Activated CD8-positive, alpha-beta T cell treated with anti-CD3 and anti-CD28 coated beads, Interleukin-2, amount 10 ng/mL, durations not matched to agents 7 days and 5 days (primary cell): ENCODE results near the gene GPRIN3. TPM values are rescaled to one million over a fixed set of nuclear protein-coding genes. Genes with fewer than 3 reads are reported as not detected.
"Not testable (repeated sequence)": the region's sequence is repeated elsewhere in the genome, so short reads cannot be mapped to it uniquely, and the experiment has no call there.

Experiments used
- ATAC-seq: fragments of 150-1000 bp; cut with Tn5 transposase; one replicate; pipeline ENCODE4 v1.10.0; 2021; ENCODE audit warnings: moderate library complexity
- CTCF ChIA-PET: fragments of 350-600 bp; sonication (Branson Sonifier 250); formaldehyde crosslinking; loops from one replicate; lab custom pipeline; 2021; ENCODE audit warnings: antibody characterized with exemption; lab: Charles Lee
- POLR2A ChIA-PET: fragments of 350-600 bp; sonication (Branson Sonifier 250); formaldehyde crosslinking; loops from one replicate; lab custom pipeline; 2021; ENCODE audit warnings: antibody characterized with exemption; lab: Charles Lee
- DNase-seq: peaks from one replicate; pipeline ENCODE4 v3.0.0-alpha.2; 2020
- H3K27ac Mint-ChIP-seq: one replicate; pipeline ENCODE4 v1.8.0; 2021; ENCODE audit warnings: mild to moderate bottlenecking, mixed read lengths
- H3K27me3 Mint-ChIP-seq: one replicate; pipeline ENCODE4 v1.8.0; 2021; ENCODE audit warnings: low read depth, mixed read lengths
- H3K36me3 Mint-ChIP-seq: one replicate; pipeline ENCODE4 v1.8.0; 2021; ENCODE audit warnings: low read depth, mixed read lengths
- H3K4me1 Mint-ChIP-seq: one replicate; pipeline ENCODE4 v1.8.0; 2021; ENCODE audit warnings: low read depth, mixed read lengths
- H3K4me3 Mint-ChIP-seq: one replicate; pipeline ENCODE4 v1.8.0; 2021; ENCODE audit warnings: mild to moderate bottlenecking, mixed read lengths
- H3K9me3 Mint-ChIP-seq: one replicate; pipeline ENCODE4 v1.8.0; 2022; ENCODE audit warnings: mixed read lengths; ENCODE audit not compliant: insufficient read depth
- total RNA-seq, 2 experiments: library from RNA; stranded (reverse); gene quantifications; one replicate each; pipeline ENCODE4 v1.2.3, GENCODE V29; 2021

GPRIN3 gene
- total RNA-seq, 2 experiments from 2014 or later = 40.6 to 40.8 TPM

- Mint-ChIP-seq H3K9me3 (no peaks in the 10 kb centered on the region), H3K4me1 (peaks cover 35% of the 10 kb centered on the region), H3K27ac (no peak overlapping the region), H3K27me3 (no peaks in the 10 kb centered on the region), H3K4me3 (no peak overlapping the region), H3K36me3 (peaks cover 5% of the 10 kb centered on the region)
- CTCF ChIA-PET = interaction anchor here (2.6 kb wide), 1 partner anchor 12 kb away, joined by 6 read pairs; no protein-coding TSS in a partner anchor
- ATAC-seq (no peak), DNase-seq (no peak)
- POLR2A ChIA-PET = no interaction called here
These were observed 4.5 kb upstream of the GPRIN3 start for GRCh38 chr4:89312066-89312465.

GRCh38 chr4:89311433-89311832, 3.8 kb upstream of the GPRIN3 start:
- Mint-ChIP-seq H3K4me1 (peaks cover 29% of the 10 kb centered on the region), H3K27ac (no peak overlapping the region), H3K27me3 (no peaks in the 10 kb centered on the region), H3K4me3 (no peak overlapping the region), H3K9me3 (no peaks in the 10 kb centered on the region), H3K36me3 (peaks cover 12% of the 10 kb centered on the region)
- POLR2A ChIA-PET = no interaction called here
- ATAC-seq = no peak
- CTCF ChIA-PET = interaction anchor here (0.9 to 2.6 kb wide), 4 partner anchors 11 to 85 kb away, joined by 3 to 7 read pairs (median 5); no protein-coding TSS in a partner anchor
- no peak for DNase-seq

GRCh38 chr4:89309154-89309553, 1.6 kb upstream of the GPRIN3 start:
- H3K27ac Mint-ChIP-seq, ATAC-seq, H3K9me3 Mint-ChIP-seq, DNase-seq, H3K27me3 Mint-ChIP-seq: not testable (repeated sequence)
- POLR2A ChIA-PET = interaction anchor here (2.1 to 2.7 kb wide), 3 partner anchors 8 to 15 kb away, joined by 8 to 28 read pairs (median 25); no protein-coding TSS in a partner anchor
- Mint-ChIP-seq H3K36me3 (peaks cover 29% of the 10 kb centered on the region), H3K4me3 (peak overlapping the region; percentile 10), H3K4me1 (peaks cover 39% of the 10 kb centered on the region)
- CTCF ChIA-PET = interaction anchor here (2.1 to 2.2 kb wide), 2 partner anchors 10 to 51 kb away, joined by 4 to 11 read pairs; no protein-coding TSS in a partner anchor

GRCh38 chr4:89308161-89308500, 531 bp upstream of the GPRIN3 start:
- peaks cover 47% of the 10 kb centered on the region for H3K4me1 Mint-ChIP-seq
- ATAC-seq = peak; percentile 10
- H3K9me3 Mint-ChIP-seq = no peaks in the 10 kb centered on the region
- no peaks in the 10 kb centered on the region for H3K27me3 Mint-ChIP-seq
- POLR2A ChIA-PET = interaction anchor here (1.1 to 2.7 kb wide), 4 partner anchors 9 to 58 kb away, joined by 3 to 28 read pairs (median 16); no protein-coding TSS in a partner anchor
- DNase-seq = no peak
- peaks cover 36% of the 10 kb centered on the region for H3K36me3 Mint-ChIP-seq
- peak overlapping the region; percentile 90 for H3K4me3 Mint-ChIP-seq
- CTCF ChIA-PET = interaction anchor here (0.7 to 2.2 kb wide), 10 partner anchors 9 to 82 kb away, joined by 3 to 11 read pairs (median 5); no protein-coding TSS in a partner anchor
- H3K27ac Mint-ChIP-seq = peak overlapping the region; percentile 43

- no peaks in the 10 kb centered on the region for H3K9me3 Mint-ChIP-seq
- DNase-seq (no peak), ATAC-seq (no peak)
- CTCF ChIA-PET = interaction anchor here (1.4 to 2.2 kb wide), 5 partner anchors 8 to 81 kb away, joined by 4 to 11 read pairs (median 7); no protein-coding TSS in a partner anchor
- no peaks in the 10 kb centered on the region for H3K27me3 Mint-ChIP-seq
- peaks cover 44% of the 10 kb centered on the region for H3K36me3 Mint-ChIP-seq
- POLR2A ChIA-PET = interaction anchor here (0.6 to 2.7 kb wide), 4 partner anchors 8 to 52 kb away, joined by 3 to 28 read pairs (median 16); no protein-coding TSS in a partner anchor
- H3K4me1 Mint-ChIP-seq = peaks cover 57% of the 10 kb centered on the region
- peak overlapping the region; percentile 84 for H3K27ac Mint-ChIP-seq
- peak overlapping the region; percentile 90 for H3K4me3 Mint-ChIP-seq
These were observed 488 bp downstream of the GPRIN3 start for GRCh38 chr4:89307178-89307445.

- Mint-ChIP-seq H3K36me3 (peaks cover 47% of the 10 kb centered on the region), H3K9me3 (no peaks in the 10 kb centered on the region), H3K4me1 (peaks cover 62% of the 10 kb centered on the region), H3K27ac (peak overlapping the region; percentile 84), H3K4me3 (peak overlapping the region; percentile 90), H3K27me3 (no peaks in the 10 kb centered on the region)
- ChIA-PET POLR2A (interaction anchor here (1.4 to 5.1 kb wide), 2 partner anchors 10 to 12 kb away, joined by 6 to 41 read pairs; no protein-coding TSS in a partner anchor), CTCF (interaction anchor here (1.5 to 1.8 kb wide), 2 partner anchors 12 to 51 kb away, joined by 3 to 13 read pairs; no protein-coding TSS in a partner anchor)
- peak; percentile 52 for DNase-seq
- peak; percentile 25 for ATAC-seq
These were observed 968 bp downstream of the GPRIN3 start for GRCh38 chr4:89306486-89307177.

GRCh38 chr4:89305712-89306437, 1.7 kb downstream of the GPRIN3 start:
- Mint-ChIP-seq H3K27me3 (no peaks in the 10 kb centered on the region), H3K36me3 (peaks cover 55% of the 10 kb centered on the region), H3K4me1 (peaks cover 69% of the 10 kb centered on the region), H3K27ac (peak overlapping the region; percentile 84), H3K4me3 (peak overlapping the region; percentile 90), H3K9me3 (no peaks in the 10 kb centered on the region)
- ATAC-seq (no peak), DNase-seq (peak; percentile 43)
- POLR2A ChIA-PET = interaction anchor here (1.0 to 5.1 kb wide), 4 partner anchors 9 to 22 kb away, joined by 5 to 41 read pairs (median 6); no protein-coding TSS in a partner anchor
- CTCF ChIA-PET = interaction anchor here (1.0 to 1.8 kb wide), 6 partner anchors 11 to 50 kb away, joined by 3 to 13 read pairs (median 4); no protein-coding TSS in a partner anchor

GRCh38 chr4:89305028-89305427, 2.6 kb downstream of the GPRIN3 start:
- H3K27ac Mint-ChIP-seq = peak overlapping the region; percentile 36
- H3K4me1 Mint-ChIP-seq = peaks cover 71% of the 10 kb centered on the region
- DNase-seq (no peak), ATAC-seq (no peak)
- ChIA-PET CTCF (interaction anchor here (1.0 to 1.8 kb wide), 6 partner anchors 10 to 130 kb away, joined by 3 to 13 read pairs (median 4); no protein-coding TSS in a partner anchor), POLR2A (interaction anchor here (1.0 to 5.1 kb wide), 4 partner anchors 8 to 21 kb away, joined by 5 to 41 read pairs (median 6); no protein-coding TSS in a partner anchor)
- no peaks in the 10 kb centered on the region for H3K9me3 Mint-ChIP-seq
- H3K36me3 Mint-ChIP-seq = peaks cover 55% of the 10 kb centered on the region
- no peaks in the 10 kb centered on the region for H3K27me3 Mint-ChIP-seq
- H3K4me3 Mint-ChIP-seq = peak overlapping the region; percentile 90

- peaks cover 59% of the 10 kb centered on the region for H3K36me3 Mint-ChIP-seq
These were observed 3.7 kb downstream of the GPRIN3 start for GRCh38 chr4:89303814-89304388.

GRCh38 chr4:89303177-89303576, 4.4 kb downstream of the GPRIN3 start:
- ATAC-seq (peak; percentile 22), DNase-seq (peak; percentile 76)
- peaks cover 70% of the 10 kb centered on the region for H3K4me1 Mint-ChIP-seq
- H3K9me3 Mint-ChIP-seq = no peaks in the 10 kb centered on the region
- ChIA-PET POLR2A (interaction anchor here (1.2 to 5.1 kb wide), 4 partner anchors 9 to 20 kb away, joined by 3 to 41 read pairs (median 8); no protein-coding TSS in a partner anchor), CTCF (interaction anchor here (1.4 to 3.1 kb wide), 3 partner anchors 9 to 48 kb away, joined by 3 to 11 read pairs (median 9); no protein-coding TSS in a partner anchor)
- H3K27me3 Mint-ChIP-seq = no peaks in the 10 kb centered on the region
- H3K4me3 Mint-ChIP-seq = peak overlapping the region; percentile 68
- H3K27ac Mint-ChIP-seq = peak overlapping the region; percentile 88
- H3K36me3 Mint-ChIP-seq = peaks cover 59% of the 10 kb centered on the region

More at GRCh38 chr4:89303814-89304388, 3.7 kb downstream of the GPRIN3 start:
- H3K27me3 Mint-ChIP-seq = no peaks in the 10 kb centered on the region
- peaks cover 72% of the 10 kb centered on the region for H3K4me1 Mint-ChIP-seq
- H3K9me3 Mint-ChIP-seq = no peaks in the 10 kb centered on the region
- no peak for ATAC-seq
- POLR2A ChIA-PET = interaction anchor here (1.2 to 5.1 kb wide), 4 partner anchors 10 to 20 kb away, joined by 3 to 41 read pairs (median 8); no protein-coding TSS in a partner anchor
- no peak for DNase-seq
- H3K27ac Mint-ChIP-seq = peak overlapping the region; percentile 80
- H3K4me3 Mint-ChIP-seq = peak overlapping the region; percentile 90
- CTCF ChIA-PET = no interaction called here
